Measurements from ENCODE around the gene HSD17B12. TPM values are rescaled to one million over a fixed set of nuclear protein-coding genes. Genes with fewer than 3 reads are reported as not detected.
A peak's percentile ranks its signal among the peaks of the same experiment; 100 is the strongest.

Gene HSD17B12
- polyA plus RNA-seq, 1 donor from 2014 or later = 58.8 TPM

DNA sequence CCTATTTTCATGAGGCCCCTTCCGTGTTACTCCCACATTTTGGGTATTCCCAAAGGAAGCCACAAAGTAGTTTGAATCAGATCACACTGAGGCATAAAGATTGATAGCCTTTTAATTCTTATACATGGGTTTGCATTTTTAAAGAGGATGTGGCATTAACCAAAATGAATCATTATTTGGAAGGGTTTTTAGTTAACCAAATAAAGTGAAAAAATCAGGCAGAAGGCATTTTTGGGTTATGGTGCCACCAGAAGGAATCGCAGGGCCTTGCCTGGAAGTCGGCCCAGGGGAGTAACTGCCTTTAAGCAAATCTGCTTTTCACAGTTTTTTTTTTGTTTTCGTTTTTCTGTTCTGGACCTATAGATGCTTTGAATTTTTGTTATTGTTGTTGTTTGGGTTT, 55.4 kb downstream of the HSD17B12 start:
- no peaks in the 10 kb centered on the region for H3K9me3 ChIP-seq (ENCODE audit: low read length)
- H3K27ac ChIP-seq (ENCODE audit: low read length) = peak overlapping the region; percentile 99
- TF ChIP-seq EP300 (conservative IDR thresholded peaks at IDR 0.05; ENCODE audit: poor library complexity, severe bottlenecking) = no peak
- TF ChIP-seq RAD21 (conservative IDR thresholded peaks at IDR 0.05) = peak; percentile 12
- H3K9me2 ChIP-seq (ENCODE audit: insufficient read depth, low read length) = no peaks in the 10 kb centered on the region
- H3F3A ChIP-seq (ENCODE audit: insufficient read depth, low read length, poor library complexity, severe bottlenecking) = peaks cover 10% of the 10 kb centered on the region
- peak overlapping the region; percentile 52 for H3K4me3 ChIP-seq (ENCODE audit: low read length)
- peak overlapping the region; percentile 46 for H3K4me2 ChIP-seq (ENCODE audit: low read length)
- H2AFZ ChIP-seq (ENCODE audit: low read depth, low read length) = no peak overlapping the region
- no peaks in the 10 kb centered on the region for H3K27me3 ChIP-seq (ENCODE audit: insufficient read depth, low read depth, low read length)
- no peaks in the 10 kb centered on the region for H3K36me3 ChIP-seq (ENCODE audit: insufficient read depth, low read length)
- H3K79me2 ChIP-seq (replicated peaks; ENCODE audit: insufficient read depth, low read length) = peaks cover 2% of the 10 kb centered on the region
- H3K9ac ChIP-seq (ENCODE audit: low read length) = peak overlapping the region; percentile 78
- no peaks in the 10 kb centered on the region for H4K20me1 ChIP-seq (ENCODE audit: insufficient read depth)

DNA sequence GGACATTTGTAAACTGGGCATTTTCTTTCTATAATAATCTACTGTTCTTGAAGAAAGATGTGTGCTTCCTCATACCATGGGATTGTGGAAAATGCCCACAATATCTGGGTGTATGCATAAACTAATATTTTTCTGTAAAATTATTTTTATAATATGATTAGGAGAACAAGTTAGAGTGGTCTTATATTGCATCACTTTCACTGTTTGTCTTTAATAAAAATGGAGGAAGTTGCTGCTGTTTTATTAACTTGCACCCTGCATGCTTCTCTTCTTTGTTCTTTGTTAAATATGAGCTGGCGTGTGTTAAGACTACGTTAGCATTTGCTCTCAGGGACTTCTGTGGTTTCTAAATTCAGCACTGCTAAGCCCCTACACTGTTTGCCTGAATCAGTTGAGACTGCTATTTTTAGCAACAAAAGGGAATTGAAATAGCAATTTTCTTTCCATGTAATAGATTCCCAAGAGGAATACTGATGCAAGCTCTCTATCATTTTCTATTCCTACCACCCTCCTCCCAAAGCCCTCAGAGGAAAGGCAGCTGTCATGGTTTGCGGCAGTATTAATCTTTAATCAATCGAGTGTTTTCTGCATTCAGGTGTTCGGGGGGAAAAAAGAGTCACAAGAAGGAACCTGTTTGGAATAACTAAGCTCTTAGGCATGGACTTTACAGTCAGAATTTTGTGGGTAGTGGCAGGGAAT, 56.1 kb downstream of the HSD17B12 start:
- Histone ChIP-seq H3K4me2 (ENCODE audit: low read length) (peak overlapping the region; percentile 46), H3K79me2 (replicated peaks; ENCODE audit: insufficient read depth, low read length) (peaks cover 2% of the 10 kb centered on the region), H3F3A (ENCODE audit: insufficient read depth, low read length, poor library complexity, severe bottlenecking) (peaks cover 10% of the 10 kb centered on the region), H3K9ac (ENCODE audit: low read length) (peak overlapping the region; percentile 78), H3K27ac (ENCODE audit: low read length) (peak overlapping the region; percentile 99), H3K27me3 (ENCODE audit: insufficient read depth, low read depth, low read length) (no peaks in the 10 kb centered on the region), H2AFZ (ENCODE audit: low read depth, low read length) (no peak overlapping the region), H3K9me2 (ENCODE audit: insufficient read depth, low read length) (no peaks in the 10 kb centered on the region), H4K20me1 (ENCODE audit: insufficient read depth) (no peaks in the 10 kb centered on the region), H3K4me3 (ENCODE audit: low read length) (peak overlapping the region; percentile 52), H3K36me3 (ENCODE audit: insufficient read depth, low read length) (no peaks in the 10 kb centered on the region), H3K9me3 (ENCODE audit: low read length) (no peaks in the 10 kb centered on the region)
- TF ChIP-seq EZH2 (IDR thresholded peaks at IDR 0.05; ENCODE audit: borderline replicate concordance, insufficient read depth, low read length, poor library complexity, severe bottlenecking) (no peak), EP300 (conservative IDR thresholded peaks at IDR 0.05; ENCODE audit: poor library complexity, severe bottlenecking) (peak; percentile 97), POLR2AphosphoS5 (IDR thresholded peaks at IDR 0.05) (peak; percentile 95), SMC3 (conservative IDR thresholded peaks at IDR 0.05; ENCODE audit: poor library complexity) (peak; percentile 43), TAF1 (IDR thresholded peaks at IDR 0.05; ENCODE audit: low read depth) (peak; percentile 66), RAD21 (conservative IDR thresholded peaks at IDR 0.05) (peak; percentile 56), MXI1 (conservative IDR thresholded peaks at IDR 0.05; ENCODE audit: poor library complexity, severe bottlenecking) (no peak)
- TF ChIP-seq, protein P1, sequence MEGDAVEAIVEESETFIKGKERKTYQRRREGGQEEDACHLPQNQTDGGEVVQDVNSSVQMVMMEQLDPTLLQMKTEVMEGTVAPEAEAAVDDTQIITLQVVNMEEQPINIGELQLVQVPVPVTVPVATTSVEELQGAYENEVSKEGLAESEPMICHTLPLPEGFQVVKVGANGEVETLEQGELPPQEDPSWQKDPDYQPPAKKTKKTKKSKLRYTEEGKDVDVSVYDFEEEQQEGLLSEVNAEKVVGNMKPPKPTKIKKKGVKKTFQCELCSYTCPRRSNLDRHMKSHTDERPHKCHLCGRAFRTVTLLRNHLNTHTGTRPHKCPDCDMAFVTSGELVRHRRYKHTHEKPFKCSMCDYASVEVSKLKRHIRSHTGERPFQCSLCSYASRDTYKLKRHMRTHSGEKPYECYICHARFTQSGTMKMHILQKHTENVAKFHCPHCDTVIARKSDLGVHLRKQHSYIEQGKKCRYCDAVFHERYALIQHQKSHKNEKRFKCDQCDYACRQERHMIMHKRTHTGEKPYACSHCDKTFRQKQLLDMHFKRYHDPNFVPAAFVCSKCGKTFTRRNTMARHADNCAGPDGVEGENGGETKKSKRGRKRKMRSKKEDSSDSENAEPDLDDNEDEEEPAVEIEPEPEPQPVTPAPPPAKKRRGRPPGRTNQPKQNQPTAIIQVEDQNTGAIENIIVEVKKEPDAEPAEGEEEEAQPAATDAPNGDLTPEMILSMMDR (IDR thresholded peaks at IDR 0.05; ENCODE audit: poor library complexity, severe bottlenecking) = no peak
- TF ChIP-seq, protein P2, sequence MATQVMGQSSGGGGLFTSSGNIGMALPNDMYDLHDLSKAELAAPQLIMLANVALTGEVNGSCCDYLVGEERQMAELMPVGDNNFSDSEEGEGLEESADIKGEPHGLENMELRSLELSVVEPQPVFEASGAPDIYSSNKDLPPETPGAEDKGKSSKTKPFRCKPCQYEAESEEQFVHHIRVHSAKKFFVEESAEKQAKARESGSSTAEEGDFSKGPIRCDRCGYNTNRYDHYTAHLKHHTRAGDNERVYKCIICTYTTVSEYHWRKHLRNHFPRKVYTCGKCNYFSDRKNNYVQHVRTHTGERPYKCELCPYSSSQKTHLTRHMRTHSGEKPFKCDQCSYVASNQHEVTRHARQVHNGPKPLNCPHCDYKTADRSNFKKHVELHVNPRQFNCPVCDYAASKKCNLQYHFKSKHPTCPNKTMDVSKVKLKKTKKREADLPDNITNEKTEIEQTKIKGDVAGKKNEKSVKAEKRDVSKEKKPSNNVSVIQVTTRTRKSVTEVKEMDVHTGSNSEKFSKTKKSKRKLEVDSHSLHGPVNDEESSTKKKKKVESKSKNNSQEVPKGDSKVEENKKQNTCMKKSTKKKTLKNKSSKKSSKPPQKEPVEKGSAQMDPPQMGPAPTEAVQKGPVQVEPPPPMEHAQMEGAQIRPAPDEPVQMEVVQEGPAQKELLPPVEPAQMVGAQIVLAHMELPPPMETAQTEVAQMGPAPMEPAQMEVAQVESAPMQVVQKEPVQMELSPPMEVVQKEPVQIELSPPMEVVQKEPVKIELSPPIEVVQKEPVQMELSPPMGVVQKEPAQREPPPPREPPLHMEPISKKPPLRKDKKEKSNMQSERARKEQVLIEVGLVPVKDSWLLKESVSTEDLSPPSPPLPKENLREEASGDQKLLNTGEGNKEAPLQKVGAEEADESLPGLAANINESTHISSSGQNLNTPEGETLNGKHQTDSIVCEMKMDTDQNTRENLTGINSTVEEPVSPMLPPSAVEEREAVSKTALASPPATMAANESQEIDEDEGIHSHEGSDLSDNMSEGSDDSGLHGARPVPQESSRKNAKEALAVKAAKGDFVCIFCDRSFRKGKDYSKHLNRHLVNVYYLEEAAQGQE (IDR thresholded peaks at IDR 0.05; ENCODE audit: borderline replicate concordance) = peak; percentile 98

All from neural cell (in vitro differentiated cells).